VCaP (cell line): Measurements from ENCODE around the gene AFAP1L1.

Source experiments
- H3K27ac ChIP-seq: fragments of 450-650 bp; 2 replicates; pipeline ENCODE4 v1.5.1; 2017
- TF ChIP-seq, protein P1 (sequence below): fragments of 450-650 bp; conservative IDR thresholded peaks from 2 replicates; pipeline ENCODE4 v1.5.1; 2017; ENCODE audit warnings: mild to moderate bottlenecking, moderate library complexity

The AFAP1L1 gene

DNA sequence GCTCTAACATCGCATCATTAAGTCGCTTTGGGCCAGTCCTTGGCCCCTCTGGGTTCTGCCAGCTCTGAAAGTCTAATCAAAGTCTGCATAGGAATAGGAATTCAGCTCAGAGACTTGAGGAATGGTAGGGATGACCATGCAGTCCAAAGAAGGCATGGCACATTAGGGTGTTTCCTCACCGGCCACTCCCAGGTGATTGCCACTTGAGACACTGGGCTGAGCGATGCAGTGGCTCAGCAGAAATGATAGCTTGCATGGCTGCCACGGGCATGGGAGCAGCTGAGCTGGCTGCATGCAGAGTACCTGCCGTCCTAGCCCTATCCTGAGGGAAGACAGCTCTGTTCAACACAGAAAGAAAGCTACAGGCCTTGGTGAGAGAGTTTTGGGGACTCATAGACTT lies 28.8 kb downstream of the AFAP1L1 start:
- TF ChIP-seq, protein P1, sequence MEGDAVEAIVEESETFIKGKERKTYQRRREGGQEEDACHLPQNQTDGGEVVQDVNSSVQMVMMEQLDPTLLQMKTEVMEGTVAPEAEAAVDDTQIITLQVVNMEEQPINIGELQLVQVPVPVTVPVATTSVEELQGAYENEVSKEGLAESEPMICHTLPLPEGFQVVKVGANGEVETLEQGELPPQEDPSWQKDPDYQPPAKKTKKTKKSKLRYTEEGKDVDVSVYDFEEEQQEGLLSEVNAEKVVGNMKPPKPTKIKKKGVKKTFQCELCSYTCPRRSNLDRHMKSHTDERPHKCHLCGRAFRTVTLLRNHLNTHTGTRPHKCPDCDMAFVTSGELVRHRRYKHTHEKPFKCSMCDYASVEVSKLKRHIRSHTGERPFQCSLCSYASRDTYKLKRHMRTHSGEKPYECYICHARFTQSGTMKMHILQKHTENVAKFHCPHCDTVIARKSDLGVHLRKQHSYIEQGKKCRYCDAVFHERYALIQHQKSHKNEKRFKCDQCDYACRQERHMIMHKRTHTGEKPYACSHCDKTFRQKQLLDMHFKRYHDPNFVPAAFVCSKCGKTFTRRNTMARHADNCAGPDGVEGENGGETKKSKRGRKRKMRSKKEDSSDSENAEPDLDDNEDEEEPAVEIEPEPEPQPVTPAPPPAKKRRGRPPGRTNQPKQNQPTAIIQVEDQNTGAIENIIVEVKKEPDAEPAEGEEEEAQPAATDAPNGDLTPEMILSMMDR = no peak
- no peak overlapping the region for H3K27ac ChIP-seq

DNA sequence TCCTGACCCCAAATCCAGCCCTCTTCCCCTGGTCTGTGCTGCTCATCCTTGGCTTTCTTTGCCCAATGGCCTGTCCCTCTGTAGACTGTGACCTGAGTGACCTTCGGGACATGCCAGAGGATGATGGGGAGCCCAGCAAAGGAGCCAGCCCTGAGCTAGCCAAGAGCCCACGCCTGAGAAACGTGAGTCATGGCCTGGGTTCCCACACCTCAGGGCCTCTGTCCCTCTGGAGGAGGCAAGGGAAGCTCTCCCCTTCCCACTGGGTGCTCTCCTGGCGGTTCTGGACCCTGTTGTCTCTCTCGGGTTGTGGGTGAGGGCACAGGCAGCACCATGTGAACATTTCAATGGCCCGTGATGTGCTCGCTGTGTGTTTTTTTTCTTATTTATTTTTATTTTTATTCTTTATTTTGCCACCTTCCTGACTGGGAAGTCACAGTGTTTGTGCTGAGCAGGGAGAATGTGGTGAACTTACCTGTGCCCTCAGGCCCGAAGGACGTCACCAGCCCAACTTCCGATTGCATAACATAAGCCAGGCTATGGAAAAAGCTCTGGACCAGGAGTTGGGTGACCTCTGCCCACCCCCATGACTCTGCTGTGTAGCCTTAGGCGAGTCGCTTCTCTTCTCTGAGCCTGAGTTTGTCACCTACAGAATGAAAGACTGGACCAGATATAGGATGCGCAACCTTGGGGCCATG lies 29.5 kb downstream of the AFAP1L1 start:
- H3K27ac ChIP-seq = no peak overlapping the region

DNA sequence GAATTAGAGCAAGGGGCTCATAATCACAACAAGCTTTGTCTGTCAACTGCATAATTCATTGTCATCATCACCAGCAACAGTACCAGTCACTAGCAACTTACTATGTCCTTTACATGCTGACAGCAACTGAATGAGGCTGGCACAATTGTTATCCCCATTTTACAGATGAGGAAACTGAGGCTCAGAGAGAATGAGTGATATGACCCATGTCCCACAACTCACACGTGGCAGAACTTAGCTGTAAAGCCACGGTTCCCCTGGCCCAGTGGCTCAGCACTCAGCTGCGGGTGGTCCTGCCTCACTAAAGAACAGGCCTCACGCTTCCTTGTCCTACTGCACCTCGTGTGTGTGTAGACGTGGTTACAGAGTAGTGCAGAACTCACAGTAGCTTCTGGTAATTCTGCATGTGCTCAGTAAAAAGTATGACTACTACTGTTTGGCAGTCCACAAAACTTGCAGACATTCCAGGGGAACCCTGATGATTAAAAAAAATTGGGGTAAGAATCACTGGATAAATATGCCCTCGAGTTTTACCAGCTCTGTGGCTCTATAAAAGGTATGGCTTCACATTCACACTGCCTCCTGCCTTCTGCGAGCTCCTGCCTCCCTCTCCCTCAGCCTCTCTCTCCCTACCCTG lies 30.2 kb downstream of the AFAP1L1 start:
- TF ChIP-seq, protein P1 = no peak
- no peak overlapping the region for H3K27ac ChIP-seq

More for the DNA sequence above, 29.5 kb downstream of the AFAP1L1 start:
- TF ChIP-seq, protein P1 = no peak

DNA sequence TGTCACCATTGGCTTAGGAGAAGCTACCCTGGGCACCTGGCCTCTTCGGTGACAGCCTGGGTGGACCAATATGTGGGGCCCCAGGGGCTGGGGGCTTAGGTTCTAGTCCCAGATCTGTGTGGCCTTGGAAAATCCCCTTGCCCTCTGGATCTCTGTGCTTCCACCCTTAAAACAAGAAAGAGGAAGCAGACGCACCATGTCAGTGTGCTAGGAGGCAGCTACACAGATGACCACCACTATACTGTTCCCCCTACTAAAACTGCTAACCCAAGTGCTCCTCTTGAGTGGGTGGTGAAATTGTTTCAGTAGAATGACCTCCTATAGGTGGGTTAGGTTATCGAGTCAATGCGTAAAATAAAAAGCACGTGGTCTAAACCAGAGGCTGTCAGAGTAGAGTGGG lies 31.0 kb downstream of the AFAP1L1 start:
- no peak overlapping the region for H3K27ac ChIP-seq
- TF ChIP-seq, protein P1 = no peak

DNA sequence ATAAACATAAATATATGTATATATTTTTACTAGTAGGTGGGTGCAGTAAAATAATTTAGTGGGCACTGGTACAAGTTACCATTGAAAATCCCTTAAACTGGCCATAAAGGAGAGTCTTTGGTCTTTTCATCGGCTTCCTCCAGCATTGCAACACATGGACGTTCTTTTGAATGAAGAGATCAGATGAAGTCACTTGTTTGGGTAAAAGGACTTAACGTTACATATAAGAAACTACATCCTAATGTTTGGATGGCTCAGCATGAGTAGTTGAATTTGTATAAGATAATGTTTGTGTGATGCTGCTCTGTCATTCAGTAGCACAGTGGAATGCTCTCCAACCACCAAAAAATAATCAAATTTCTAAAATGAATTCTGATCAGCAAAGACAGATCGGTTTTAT lies 31.6 kb downstream of the AFAP1L1 start:
- H3K27ac ChIP-seq = no peak overlapping the region
- TF ChIP-seq, protein P1 = no peak

DNA sequence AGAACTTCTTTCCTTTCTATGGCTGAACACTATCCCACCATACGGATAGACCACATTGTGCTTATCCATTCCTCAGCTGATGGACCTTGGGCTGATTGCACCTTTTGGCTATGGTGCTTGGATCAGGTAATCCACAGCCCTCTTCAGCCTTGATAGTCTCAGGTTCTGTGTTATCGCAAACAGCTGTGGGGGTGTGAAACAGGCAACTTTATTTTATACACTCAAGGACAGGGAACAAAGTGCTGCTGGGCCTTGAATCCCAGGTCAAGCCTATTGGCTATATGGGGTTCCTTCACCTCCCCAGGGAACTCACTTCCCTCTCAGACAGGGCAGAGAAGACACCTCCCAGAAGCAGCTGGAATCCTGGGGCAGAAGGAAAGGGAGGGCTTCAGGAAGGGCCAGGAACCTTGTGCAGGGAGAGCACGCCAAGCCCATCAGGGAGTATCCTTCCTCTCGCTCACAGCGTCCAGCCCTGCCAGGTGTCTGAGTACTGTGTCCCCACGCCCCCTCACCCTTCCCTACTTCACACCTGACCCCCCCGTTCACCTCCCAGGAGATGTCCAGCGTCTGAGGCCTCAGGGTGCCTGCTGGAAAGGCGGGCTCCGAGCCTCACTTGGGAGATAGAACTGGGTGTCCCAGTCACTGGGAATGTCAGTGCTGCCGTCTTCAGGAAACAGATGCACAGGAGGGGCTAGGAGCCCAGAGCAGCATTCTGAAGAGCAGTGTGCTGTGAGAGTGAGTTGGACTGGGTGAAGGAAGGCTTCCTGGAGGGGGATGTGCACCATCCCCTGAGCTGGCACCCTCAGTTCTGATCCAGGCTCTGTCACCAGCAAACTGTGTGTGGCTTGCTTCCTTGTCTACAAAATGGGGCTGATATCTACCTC lies 32.8 kb downstream of the AFAP1L1 start:
- H3K27ac ChIP-seq = no peak overlapping the region
- TF ChIP-seq, protein P1 = no peak

DNA sequence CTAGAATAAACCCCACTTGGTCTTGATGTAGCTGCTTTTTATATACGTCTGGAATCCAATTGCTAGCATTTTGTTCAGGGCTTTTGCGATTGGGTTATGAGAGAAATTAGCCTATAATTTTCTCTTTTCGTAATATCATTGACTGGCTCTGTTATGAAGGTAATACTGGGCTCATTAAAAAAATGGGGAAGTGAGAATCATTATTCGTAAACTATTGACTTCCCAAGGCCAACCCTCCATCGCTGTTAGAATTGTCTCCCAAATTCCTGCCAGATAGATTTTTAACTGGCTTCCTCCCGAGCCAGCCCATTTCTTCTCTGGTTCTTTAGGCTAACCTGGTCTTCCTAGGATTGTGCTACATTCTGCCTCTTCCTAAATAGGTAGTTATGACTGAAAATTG lies 37.7 kb downstream of the AFAP1L1 start:
- H3K27ac ChIP-seq = no peak overlapping the region
- TF ChIP-seq, protein P1 = no peak
